ENCODE results near the gene SVOPL.

The SVOPL gene

DNA sequence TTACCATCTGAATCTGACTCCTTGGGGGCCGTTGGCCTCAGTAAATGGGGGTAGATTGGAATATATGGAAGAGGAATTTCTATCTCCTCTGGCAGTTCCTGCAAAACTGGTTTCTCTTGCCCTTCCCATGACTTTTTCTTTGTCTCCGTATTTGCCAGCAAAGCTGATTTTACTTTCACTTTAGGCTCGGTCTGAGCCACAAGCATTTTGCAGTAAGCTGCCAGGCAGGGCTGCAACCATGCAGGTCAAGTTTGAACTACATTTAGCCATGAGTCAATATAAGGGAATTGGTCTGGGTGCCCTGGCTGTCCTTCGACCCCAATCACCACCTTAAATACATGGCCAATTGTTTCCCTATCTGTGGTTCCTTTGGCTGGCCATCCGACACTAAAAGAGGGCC lies 136.8 kb downstream of the SVOPL start:
- no peak for DNase-seq (ENCODE audit: low read depth in 2 of 2)

DNA sequence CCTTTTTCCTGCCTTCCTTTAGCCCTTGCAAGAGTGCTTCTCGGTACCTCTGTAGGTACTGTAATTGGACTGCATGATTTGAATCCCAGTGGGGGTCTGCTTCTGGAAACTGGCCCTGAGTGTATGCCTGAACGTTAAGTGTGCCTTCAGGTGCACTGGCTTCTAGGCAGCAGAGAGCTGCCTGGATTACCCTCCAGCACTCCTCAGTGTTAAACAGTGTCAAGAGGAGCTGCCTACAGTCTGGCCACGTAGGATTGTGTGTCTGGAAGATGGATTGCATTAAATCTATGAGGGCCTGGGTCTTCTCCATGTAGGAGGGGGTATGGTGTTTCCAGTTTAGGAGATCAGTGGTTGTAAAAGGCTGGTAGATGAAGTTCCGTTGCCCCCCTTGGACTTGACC lies 137.4 kb downstream of the SVOPL start:
- DNase-seq (ENCODE audit: low read depth in 2 of 2): no peak

DNA sequence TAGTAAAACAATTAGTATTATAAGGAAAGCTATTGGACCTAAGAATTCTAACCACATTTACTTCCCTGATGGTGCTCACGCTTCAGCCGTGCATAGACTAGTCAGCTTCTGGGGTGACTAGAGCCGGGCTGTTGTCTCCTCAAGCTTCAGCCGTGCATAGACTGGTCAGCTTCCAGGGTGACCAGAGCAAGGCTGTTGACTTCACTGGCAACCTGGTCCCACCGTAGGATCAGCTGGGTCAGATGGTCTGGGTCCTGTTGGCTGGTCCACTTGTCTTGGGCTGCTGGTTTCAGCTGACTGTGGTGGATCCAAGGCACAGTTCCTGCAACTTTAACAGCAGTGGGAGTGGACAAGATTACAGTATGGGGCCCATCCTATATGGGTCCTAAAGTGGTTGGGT lies 141.7 kb downstream of the SVOPL start:
- no peak for DNase-seq (ENCODE audit: low read depth in 2 of 2)

DNA sequence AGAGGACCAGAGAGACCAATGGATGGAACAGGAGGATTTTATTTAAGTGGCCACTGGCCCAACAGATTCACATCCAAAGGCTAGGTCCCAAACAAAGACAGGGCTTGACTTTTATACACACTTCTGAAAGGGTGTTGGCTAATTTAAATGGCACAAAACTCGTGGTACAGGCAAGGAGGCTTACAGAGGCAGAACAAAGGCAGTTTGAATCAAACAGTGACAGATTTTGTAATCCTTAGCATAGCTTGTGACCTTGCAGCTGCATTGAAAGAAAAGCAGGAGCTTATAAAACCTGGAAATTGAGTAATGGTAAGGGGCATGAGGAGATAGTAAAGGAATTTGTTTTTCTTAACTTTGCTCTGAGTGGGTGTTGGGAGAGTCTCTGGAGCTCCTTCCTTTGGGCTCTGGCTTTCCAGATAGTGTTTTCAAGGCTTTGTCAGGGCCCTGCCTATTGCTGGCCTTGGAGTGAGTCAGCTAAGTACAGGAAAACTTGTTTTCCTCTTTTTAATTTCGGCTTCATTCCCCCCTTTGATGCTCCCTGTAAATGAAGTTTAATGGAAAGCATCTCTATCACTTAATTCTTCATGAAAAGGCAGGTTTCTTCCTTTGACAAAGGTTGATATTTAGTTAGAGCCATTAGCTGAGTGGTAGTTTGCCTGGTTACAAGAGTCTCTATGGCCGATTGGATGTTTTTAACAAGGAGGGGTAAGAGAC lies 144.2 kb downstream of the SVOPL start:
- DNase-seq (ENCODE audit: low read depth in 2 of 2): no peak

DNA sequence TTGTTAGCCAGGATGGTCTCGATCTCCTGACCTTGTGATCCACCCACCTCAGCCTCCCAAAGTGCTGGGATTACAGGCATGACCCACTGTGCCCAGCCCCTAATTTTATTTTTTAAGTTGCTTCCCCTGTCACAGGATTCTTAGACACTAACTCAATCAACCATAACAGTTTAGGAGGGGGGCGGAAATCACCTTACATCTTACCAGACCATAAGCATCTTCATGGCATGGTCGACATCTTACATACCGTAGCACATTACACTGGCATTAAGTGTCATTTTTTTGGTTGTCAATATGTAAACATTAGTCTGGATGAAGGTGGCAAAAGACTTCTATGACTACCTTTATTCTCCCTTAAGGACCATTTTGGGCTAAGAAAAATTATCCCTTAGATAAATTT lies 145.5 kb downstream of the SVOPL start:
- no peak for DNase-seq (ENCODE audit: low read depth in 2 of 2)

DNA sequence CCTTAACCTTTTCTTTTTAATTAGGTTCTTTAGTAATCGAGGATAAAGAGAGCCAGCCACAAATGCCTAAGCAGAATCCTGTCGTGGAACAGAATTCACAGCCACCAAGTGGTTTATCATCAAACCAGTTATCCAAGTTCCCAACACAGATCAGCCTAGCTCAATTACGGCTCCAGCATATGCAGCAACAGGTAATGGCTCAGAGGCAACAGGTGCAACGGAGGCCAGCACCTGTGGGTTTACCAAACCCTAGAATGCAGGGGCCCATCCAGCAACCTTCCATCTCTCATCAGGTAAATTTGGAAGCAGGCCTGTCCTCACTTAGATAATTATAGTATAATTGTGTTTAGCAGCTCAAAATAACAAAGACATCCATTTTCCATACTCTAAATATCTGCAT lies 146.5 kb downstream of the SVOPL start:
- DNase-seq (ENCODE audit: low read depth in 2 of 2): no peak

DNA sequence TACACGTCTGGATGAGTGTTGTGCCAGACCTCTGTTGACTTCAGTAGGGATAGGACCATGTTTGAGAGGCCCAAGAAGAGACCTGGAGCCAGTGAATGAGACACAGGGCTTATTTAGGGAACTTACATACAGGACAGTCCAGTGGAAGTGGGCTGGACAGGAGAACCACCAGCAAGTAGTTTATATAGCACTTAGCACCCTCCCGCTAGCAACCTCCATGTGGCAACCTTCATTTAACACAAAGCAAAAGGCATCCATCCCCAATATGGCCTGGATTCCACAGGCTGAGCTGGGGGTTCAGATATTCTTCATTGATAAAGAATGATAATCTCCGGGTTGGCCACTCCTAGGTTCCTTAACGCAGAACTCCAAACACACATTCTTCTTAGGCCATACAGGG lies 147.4 kb downstream of the SVOPL start:
- no peak for DNase-seq (ENCODE audit: low read depth in 2 of 2)

DNA sequence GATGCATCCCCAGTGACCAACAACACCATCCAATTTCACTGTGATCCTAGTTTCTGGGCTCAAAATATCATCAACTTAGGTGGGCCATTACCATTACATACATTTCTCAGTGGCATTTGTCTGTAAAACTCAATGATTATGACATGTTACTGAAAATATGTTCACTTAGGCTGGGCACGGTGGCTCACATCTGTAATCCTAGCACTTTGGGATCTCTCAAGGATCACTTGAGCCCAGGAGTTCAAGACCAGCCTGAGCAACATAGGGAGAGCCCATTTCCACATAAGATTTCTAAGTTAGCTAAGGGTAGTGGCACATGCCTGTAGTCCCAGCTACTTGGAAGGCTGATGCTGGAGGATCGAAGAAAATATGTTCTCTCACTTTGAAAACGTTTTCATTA lies 150.1 kb downstream of the SVOPL start:
- no peak for DNase-seq (ENCODE audit: low read depth in 2 of 2)

DNA sequence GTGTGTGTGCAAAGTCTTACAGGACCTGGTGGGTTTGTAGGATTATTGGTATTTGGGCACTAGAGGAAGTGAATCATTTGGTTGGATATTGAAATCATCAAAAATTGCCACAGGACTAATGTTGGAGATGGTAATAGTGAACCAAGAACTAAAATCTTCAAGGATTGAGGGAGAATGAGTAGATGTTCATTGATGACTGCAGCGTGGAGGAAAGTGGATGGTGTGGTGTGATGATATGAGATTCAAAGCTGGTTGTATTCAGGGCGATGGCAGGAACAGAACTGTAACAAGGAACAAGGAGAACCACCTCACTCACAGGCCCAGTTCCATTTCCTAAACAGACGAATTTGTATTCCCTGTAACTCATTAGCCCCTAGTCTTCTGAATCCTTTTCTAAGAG lies 150.8 kb downstream of the SVOPL start:
- no peak for DNase-seq (ENCODE audit: low read depth in 2 of 2)

DNA sequence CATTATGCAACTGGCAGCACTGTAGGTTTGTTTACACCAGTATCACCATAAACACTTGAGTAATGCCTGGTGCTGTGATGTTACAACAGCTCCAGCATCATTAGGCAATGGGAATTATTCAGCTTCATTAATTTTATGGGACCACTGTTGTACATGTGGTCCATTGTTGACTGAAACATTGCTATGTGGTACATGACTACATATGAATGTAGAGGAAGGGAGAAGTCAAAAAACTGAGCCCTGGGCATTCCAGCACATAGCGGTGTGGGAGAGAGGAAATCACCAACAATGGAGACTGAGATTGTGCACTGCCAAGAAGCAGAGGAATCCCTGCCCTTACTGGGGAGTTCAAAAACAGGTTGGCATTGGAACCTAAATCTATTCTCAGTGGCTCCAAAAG lies 152.1 kb downstream of the SVOPL start:
- no peak for DNase-seq (ENCODE audit: low read depth in 2 of 2)

DNA sequence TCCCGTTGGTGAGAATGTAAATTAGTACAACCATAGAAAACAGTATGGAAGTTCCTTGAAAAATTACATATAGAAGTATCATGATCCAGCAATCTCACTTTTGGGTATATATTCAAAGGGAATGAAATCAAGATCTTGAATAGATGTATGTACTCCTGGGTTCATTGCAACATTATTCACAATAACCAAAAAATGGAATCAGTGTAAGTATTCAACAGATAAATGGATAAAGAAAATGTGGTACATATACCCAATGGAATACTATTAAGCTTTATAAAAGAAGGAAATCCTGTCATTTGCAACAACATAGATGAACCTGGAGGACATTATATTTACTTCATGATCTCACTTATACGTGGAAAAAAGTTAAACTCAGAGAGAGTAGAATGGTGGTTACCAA lies 154.3 kb downstream of the SVOPL start:
- no peak for DNase-seq (ENCODE audit: low read depth in 2 of 2)

DNA sequence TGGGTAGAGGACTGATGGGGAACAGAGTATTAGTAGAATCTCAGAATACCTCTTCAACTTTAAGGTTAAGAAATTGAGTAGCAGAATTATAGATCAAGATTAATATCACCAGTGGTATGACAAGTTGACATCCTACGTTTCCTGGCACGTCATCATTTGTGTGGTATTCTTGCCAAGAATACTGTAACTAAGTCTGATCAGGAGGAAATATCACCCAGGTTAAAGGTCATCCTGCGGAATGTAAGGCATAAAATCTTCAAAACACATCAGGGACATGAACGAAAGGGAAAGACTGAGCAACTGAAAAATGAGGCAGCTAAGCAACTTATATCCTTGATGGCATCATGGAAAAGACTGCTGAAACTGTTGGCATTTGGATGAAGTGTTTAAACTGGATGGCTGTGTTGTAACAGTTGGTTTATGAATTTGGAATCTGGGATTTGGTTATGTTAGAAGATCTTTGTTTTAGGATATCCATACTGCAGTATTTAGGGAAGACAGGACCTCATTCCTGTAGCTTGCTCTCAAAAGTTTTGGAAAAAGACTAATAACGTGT lies 155.0 kb downstream of the SVOPL start:
- DNase-seq (ENCODE audit: low read depth in 2 of 2): no peak

DNA sequence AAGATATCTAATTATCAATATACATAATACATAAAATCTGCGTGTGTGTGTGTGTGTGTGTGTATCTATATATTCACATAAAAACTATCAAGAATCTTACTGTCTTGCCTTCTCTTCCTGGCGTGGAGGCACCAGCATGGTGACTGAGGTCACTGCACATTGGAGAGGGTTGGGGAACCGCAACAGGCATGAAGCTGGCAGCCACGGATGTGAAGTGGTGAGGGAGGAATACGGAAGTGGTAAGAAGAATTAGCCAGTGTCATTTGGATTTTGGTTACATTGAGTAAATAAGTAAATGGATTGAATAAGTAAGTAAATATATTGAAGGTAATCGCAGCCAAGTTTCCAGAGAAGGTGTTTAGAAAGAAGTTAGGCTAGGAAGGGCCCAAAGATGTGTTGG lies 156.0 kb downstream of the SVOPL start:
- no peak for DNase-seq (ENCODE audit: low read depth in 2 of 2)
